CD4-positive, alpha-beta T cell treated with Interleukin-21 for 1 hour (primary cell): ENCODE measurements around the gene TPTE2.
"Not testable (repeated sequence)": the region's sequence is repeated elsewhere in the genome, so short reads cannot be mapped to it uniquely, and the experiment has no call there.

Source experiments
- DNase-seq: peaks from one replicate; pipeline ENCODE4 v3.0.0-alpha.2; 2020

TPTE2 gene

DNA sequence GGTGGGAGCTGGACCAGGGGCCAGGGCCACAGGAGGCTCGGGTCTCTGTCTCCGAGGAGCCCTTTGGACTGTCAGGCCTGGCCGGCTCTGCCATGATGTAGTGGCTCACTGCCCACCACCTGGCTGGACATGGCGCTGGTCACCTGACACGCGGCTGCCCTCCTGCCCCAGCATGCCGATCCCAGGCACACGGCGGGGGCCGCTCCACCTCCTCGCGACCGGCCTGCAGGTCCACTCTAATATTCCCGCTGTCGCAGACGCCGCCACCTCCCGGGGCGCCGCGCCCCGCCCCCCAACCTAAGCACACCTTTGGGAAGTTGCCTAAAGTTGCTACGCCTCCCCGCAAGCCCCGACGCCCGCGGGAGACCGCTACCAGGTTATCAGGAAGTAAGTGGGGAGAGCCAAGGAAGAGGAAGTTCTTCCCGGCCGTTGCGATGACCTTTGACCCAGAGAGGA, at the start of gene TPTE2:
TPTE2 (minus strand) TSS at position 406 of the 456 bp plus-strand sequence. CDS start 58,298 bp downstream, outside the sequence.
- not testable (repeated sequence) for DNase-seq

- DNase-seq: no peak
Measured at GRCh38 chr13:19607523-19608078, 46.3 kb upstream of the TPTE2 start.

DNA sequence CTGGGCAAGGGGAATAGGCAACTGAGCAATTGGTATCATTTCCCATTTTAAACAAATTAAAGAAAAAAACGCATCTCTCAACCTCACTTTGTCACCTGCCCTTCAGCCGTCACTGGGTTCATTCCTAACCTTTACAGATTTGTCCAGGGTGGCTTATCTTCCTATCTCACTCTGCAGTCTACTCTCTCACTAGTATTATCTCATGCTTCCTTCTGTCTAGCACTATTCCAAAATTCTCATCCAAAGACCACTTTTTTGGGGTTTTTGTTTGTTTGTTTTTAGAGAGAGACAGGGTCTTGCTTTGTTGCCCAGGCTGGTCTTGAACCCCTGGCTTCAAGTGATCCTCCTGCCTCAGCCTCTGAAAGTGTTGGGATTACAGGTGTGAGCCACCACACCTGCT, 45.4 kb upstream of the TPTE2 start:
- no peak for DNase-seq

GRCh38 chr13:19606152-19606551, 44.8 kb upstream of the TPTE2 start:
- DNase-seq: no peak

GRCh38 chr13:19605161-19605955, 44.0 kb upstream of the TPTE2 start:
- no peak for DNase-seq

- no peak for DNase-seq
Measured at GRCh38 chr13:19604306-19604705, 43.0 kb upstream of the TPTE2 start.

DNA sequence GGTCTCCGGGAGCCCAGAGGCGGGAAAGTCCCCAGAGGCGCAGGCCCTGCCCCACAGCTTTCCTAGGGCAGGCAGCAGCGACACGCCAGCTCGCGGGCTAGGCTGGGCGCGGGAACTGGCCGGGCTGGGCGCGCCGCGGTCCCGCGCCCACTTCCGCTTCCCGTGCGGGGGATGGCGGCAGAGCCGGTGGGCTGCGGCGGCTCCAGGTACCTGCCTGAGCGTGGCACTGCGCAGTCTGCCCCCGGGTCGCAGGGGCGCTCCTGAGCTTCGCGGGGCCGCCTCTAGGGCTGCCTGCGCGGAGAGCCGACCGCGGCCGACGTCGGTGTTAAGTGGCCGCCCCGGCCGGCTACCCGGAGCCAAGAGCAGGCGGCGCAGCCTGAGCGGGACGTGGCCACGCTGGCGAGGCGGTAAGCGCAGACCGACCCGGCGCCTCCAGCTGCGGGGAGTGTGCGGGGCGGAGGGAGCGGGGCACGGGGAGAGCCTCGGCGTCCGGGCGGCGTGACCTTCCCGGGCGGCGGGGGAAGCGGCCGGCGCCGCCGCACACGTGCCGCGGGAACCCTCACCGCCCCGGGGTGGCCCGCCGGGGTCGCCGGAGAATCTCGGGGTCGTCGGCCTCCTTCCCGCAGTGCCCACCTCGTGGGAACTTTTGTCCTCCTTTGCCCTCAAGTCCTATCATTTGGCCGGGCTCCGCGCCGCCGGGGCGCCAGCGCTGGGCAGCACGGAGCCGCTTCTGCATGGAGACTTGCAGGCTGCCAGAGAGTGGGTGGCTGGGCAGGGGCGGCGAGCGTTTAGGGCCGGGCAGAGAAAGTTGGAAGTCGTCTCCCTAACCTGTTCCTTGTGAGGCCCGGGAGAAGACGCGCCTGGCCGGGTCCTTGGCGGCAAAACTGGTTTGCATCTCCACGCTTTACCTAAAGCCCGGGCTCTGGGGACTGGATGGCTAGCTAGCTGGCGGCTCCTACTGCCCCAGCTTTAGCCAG, 40.7 kb upstream of the TPTE2 start:
- DNase-seq: peak; percentile 13

DNA sequence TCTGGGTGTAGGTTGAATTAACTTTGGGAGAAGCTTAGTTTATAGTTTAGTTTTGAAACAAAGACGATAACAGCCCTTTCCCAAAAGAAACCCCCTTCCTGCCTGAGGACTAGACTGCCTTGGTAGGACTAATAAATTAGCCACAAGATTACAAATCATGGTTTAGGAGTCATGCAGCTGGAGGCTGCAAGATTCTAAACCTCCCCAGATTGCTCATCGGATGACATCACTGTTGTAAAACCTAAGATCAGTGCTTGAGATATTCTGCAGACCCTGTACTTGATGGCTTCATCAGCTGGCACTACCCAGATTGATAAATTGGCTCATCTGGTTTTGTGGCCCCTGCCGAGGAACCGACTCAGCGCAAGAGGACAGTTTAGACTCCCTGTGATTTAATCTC, 36.2 kb upstream of the TPTE2 start:
- DNase-seq: no peak

DNA sequence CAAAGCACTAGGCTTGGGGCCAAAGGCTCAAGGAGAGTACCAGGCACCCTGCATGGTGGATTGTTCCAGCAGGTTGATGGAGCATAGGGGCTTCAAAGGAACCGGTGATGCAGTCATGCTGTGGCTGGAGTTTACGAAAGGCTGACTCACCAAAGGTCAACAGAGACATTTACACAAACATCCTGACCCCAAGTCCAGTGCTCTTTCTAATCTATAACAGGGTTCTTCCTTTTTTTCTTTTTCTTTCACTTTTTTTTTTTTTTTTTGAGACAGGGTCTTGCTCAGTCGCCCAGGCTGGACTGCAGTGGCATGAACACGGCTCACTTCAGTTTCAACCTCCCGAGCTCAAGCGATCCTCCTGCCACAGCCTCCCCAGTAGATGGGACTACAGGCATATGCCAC, 35.6 kb upstream of the TPTE2 start:
- DNase-seq: no peak

DNA sequence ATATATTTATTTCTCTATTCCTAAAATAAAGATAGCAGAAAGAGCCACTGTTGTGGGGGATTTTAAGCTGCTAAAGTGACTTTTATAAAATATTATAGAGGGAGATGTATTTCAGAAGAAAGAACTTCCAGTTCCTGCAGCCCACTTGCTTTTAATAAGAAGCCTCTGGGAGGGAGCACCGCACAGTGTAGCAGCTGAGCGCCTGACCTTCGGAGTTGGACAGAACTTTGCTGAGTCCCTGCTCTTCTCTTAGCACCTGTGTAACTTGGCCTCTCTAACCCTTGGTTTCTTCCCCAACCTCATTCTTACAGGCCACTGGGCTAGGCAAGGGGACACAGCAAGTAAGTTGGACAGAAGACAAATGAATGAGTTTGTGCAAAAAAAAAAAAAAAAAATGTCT, 34.8 kb upstream of the TPTE2 start:
- no peak for DNase-seq

DNA sequence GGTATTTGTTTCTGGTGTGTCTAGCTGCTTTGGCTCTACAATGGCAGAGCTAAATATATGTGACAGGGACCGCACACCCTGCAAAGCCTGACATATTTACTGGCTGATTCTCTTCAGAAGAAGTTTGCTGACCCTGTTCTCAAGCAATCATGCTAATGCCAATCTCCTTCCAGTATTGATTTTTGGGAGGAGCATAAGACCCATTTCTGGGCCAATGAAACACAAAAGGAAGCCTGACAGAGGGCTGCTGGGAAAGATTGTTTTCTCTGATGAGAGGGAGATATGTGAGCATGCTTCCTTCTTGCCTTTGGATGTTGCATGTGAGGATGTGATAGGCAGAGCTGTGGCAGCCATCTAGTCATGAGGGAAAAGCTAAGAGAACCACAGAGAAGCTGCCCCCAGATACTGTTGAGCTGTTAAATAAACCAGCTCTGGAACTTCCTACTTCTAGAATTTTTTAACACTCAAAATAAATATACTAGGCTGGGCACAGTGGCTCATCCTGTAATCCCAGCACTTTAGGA, 31.4 kb upstream of the TPTE2 start:
- no peak for DNase-seq

DNA sequence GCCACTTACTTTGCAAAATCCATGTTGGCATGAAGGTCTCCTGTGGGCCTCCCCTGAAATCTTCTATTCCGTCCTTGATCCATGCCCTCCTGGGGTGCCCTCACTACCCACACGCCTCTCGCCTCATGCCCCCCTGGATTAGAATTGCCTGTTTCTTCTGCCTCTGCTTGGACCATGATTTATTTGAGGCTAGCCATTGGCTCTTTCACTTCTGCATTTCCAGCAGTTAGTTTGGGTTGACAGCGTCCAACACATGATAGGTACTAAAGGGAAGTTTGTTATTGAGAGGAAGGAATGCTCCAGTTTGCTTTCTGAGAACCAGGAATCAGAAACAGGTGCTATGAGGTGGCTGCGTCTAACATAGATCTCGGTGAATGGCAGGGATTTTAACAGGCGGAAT, 30.5 kb upstream of the TPTE2 start:
- no peak for DNase-seq

- no peak for DNase-seq
Measured at GRCh38 chr13:19590423-19590822, 29.1 kb upstream of the TPTE2 start.

GRCh38 chr13:19589312-19589711, 28.0 kb upstream of the TPTE2 start:
- DNase-seq: no peak

- DNase-seq: peak; percentile 68
Measured at GRCh38 chr13:19587635-19588300, 26.4 kb upstream of the TPTE2 start.

- peak; percentile 78 for DNase-seq
Measured at GRCh38 chr13:19586904-19587634, 25.7 kb upstream of the TPTE2 start.

DNA sequence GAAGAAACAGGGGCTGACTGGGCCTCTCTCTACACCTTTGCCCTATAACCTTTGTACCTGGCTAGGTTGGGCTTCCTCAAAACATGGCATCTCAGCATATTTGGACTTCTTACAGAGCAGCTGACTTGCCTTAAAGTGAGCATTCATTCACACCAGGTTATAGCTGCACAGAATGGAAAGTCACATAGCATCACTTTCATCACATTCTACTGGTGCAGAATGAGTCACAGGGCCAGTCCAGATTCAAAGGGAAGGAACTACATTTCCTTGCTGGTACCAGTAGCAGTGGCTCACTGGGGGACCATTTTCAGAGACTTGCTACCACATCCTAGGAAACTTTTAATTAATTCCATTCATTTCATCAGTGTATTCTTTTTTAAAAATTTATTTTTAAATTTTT, 20.3 kb upstream of the TPTE2 start:
- DNase-seq: no peak

DNA sequence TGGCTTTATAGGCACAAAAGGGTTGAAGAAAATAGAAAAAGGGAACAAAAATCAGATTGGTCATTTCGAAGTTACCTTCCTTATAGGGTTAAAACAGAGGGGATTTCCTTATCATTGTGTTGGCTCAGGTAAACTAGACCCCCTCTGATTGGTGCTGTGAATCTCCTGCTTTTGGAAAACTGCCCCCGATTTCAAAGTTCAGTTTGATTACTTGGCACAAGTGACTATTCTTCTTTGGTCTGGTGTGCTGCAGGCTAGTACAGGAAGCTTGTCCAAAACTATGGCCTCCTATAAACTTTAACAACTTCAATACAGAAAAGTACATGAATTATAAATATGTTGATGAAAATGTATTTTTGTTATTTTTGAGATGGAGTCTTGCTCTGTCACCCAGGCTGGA, 13.9 kb upstream of the TPTE2 start:
- DNase-seq: no peak

DNA sequence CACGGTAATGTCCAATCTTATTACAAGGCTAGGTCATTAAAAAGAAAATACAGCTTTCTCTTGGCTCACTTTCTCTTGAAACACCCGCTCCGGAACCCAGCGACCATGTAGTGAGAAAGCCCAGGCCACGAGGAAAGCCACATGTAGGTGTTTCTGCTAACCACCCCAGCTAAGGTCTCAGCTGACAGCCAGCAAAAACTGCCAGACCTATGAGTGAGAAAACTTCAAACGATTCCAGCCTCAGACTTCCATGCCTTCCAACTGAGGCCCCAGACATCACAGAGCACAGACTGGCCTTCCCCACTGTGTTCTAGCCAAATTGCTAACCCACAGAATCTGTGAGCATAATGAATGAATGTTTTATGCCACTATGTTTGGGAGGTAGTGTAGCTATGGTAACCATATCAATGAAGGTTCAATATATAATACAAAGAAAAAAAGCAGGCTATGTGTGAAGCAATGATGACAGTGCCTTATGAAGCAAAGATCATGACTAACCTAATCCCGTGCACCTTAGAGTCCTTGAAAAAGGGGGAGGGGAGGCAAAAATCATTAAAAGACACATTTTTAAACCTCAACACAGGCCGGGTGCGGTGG, 11.9 kb upstream of the TPTE2 start:
- DNase-seq: no peak

- DNase-seq: no peak
Measured at GRCh38 chr13:19572280-19572679, 10.9 kb upstream of the TPTE2 start.

DNA sequence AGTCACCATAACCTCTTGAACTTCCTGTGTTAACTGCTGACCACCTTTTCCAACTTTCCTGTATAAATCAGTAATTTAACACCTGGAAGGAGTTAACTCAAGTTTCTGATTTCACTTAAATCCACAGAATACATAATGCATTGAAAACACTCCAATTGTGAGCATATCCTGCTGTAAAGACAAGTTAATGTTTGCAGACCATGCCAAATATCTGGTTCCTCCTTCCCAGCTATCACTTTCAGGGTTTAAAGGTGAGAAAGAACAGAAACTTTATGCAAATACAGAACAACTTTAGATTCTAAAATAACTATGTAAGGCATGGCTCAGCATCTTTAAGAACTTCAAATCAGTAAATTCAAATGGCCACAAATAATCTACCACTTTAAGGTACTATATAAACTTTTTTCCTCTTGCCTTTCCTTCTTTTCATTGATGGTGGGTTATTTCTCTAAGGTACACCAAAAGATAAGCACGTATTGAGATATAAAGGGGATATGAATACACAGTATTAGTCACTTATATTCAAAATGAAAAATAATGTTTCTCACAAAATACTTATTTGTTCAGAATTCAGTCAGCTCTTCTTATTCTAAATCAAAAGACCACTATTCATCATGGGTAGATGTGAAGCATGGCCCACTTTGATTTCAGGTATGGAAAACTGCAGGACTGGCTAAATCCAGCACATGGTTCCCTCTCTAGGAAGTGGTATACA, 6.6 kb upstream of the TPTE2 start:
- DNase-seq: no peak
